Hepatocyte (in vitro differentiated cells): ENCODE results near the gene ZBTB20. TPM values are rescaled to one million over a fixed set of nuclear protein-coding genes. Genes with fewer than 3 reads are reported as not detected.

Experiments used
- DNase-seq: peaks from one replicate; pipeline ENCODE4 v3.0.0-alpha.2; 2016; ENCODE audit warnings: low spot score
- H2AFZ ChIP-seq: fragments of 200-600 bp; sonication (generic); 2 replicates; pipeline ENCODE4 v1.6.0; 2016; ENCODE audit warnings: antibody characterized with exemption, mild to moderate bottlenecking
- H3K27ac ChIP-seq: fragments of 200-600 bp; sonication (generic); 2 replicates; pipeline ENCODE4 v1.5.1; 2016; ENCODE audit warnings: mild to moderate bottlenecking
- H3K27me3 ChIP-seq: fragments of 200-600 bp; sonication (generic); 2 replicates; pipeline ENCODE4 v1.6.1; 2016
- H3K36me3 ChIP-seq: fragments of 200-600 bp; sonication (generic); replicated peaks from 2 replicates; pipeline ENCODE4 v1.5.1; 2016; ENCODE audit warnings: low read depth; ENCODE audit not compliant: insufficient read depth
- H3K4me1 ChIP-seq: fragments of 200-600 bp; sonication (generic); 2 replicates; pipeline ENCODE4 v1.5.1; 2016; ENCODE audit warnings: mild to moderate bottlenecking, moderate library complexity; ENCODE audit not compliant: insufficient read depth
- H3K4me2 ChIP-seq: fragments of 200-600 bp; sonication (generic); 2 replicates; pipeline ENCODE4 v1.6.0; 2016
- H3K4me3 ChIP-seq: fragments of 200-600 bp; sonication (generic); 2 replicates; pipeline ENCODE4 v1.5.1; 2016; ENCODE audit warnings: mild to moderate bottlenecking
- H3K79me2 ChIP-seq: fragments of 200-600 bp; sonication (generic); 2 replicates; pipeline ENCODE4 v1.6.0; 2017; ENCODE audit warnings: mild to moderate bottlenecking
- H3K9me2 ChIP-seq: fragments of 200-600 bp; sonication (generic); replicated peaks from 2 replicates; pipeline ENCODE4 v1.6.0; 2017; ENCODE audit warnings: mild to moderate bottlenecking; ENCODE audit not compliant: insufficient read depth
- H3K9me3 ChIP-seq: fragments of 200-600 bp; sonication (generic); 2 replicates; pipeline ENCODE4 v1.5.1; 2016; ENCODE audit warnings: low read depth, mild to moderate bottlenecking
- H4K20me1 ChIP-seq: fragments of 200-600 bp; sonication (generic); 2 replicates; pipeline ENCODE4 v1.6.0; 2016; ENCODE audit warnings: mild to moderate bottlenecking; ENCODE audit not compliant: insufficient read depth, poor library complexity, severe bottlenecking
- EZH2 ChIP-seq: fragments of 200-600 bp; sonication (generic); IDR thresholded peaks from 2 replicates; pipeline ENCODE4 v1.6.1; 2016; ENCODE audit warnings: antibody characterized with exemption, mild to moderate bottlenecking, borderline replicate concordance
- EZH2phosphoT487 ChIP-seq: fragments of 200-600 bp; sonication (generic); IDR thresholded peaks from one replicate; pipeline ENCODE4 v1.6.1; 2018; ENCODE audit warnings: antibody characterized with exemption, mild to moderate bottlenecking, low read depth, moderate library complexity; ENCODE audit not compliant: unreplicated experiment, severe bottlenecking
- WGBS: methylation state at CpG from one replicate; pipeline ENCODE4 v1.1.6; 2016; ENCODE audit warnings: low lambda C conversion rate; ENCODE audit errors: missing lambda C conversion rate; 5-methylcytosine and 5-hydroxymethylcytosine counted together
- polyA plus RNA-seq: library from polyadenylated mRNA; unstranded; fragments of >200 nt; fragmentation: Nextera tagmentation; extraction: Ambion mirVana; gene quantifications from 2 replicates; pipeline ENCODE4 v1.2.1, GENCODE V29; 2016
- total RNA-seq: library from RNA; depleted of rRNA; stranded (reverse); fragments of >200 nt; gene quantifications from 2 replicates; pipeline ENCODE4 v1.2.3, GENCODE V29; 2014
- TF ChIP-seq, protein P1 (sequence below): fragments of 200-600 bp; sonication (generic); IDR thresholded peaks from 2 replicates; pipeline ENCODE4 v1.5.1; 2016; ENCODE audit warnings: antibody characterized with exemption, mild to moderate bottlenecking; ENCODE audit not compliant: poor library complexity

The ZBTB20 gene
- total and polyA plus RNA-seq, 2 experiments from 2014 or later = 25.8 to 28.0 TPM

- Histone ChIP-seq H3K4me2 (no peak overlapping the region), H3K27me3 (no peaks in the 10 kb centered on the region), H3K79me2 (no peaks in the 10 kb centered on the region), H4K20me1 (no peaks in the 10 kb centered on the region), H3K4me1 (no peaks in the 10 kb centered on the region), H2AFZ (no peak overlapping the region), H3K9me3 (no peaks in the 10 kb centered on the region), H3K36me3 (no peaks in the 10 kb centered on the region), H3K27ac (no peak overlapping the region), H3K9me2 (no peaks in the 10 kb centered on the region), H3K4me3 (no peak overlapping the region)
- TF ChIP-seq EZH2phosphoT487 = no peak
- TF ChIP-seq, protein P1, sequence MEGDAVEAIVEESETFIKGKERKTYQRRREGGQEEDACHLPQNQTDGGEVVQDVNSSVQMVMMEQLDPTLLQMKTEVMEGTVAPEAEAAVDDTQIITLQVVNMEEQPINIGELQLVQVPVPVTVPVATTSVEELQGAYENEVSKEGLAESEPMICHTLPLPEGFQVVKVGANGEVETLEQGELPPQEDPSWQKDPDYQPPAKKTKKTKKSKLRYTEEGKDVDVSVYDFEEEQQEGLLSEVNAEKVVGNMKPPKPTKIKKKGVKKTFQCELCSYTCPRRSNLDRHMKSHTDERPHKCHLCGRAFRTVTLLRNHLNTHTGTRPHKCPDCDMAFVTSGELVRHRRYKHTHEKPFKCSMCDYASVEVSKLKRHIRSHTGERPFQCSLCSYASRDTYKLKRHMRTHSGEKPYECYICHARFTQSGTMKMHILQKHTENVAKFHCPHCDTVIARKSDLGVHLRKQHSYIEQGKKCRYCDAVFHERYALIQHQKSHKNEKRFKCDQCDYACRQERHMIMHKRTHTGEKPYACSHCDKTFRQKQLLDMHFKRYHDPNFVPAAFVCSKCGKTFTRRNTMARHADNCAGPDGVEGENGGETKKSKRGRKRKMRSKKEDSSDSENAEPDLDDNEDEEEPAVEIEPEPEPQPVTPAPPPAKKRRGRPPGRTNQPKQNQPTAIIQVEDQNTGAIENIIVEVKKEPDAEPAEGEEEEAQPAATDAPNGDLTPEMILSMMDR = no peak
- TF ChIP-seq EZH2 = no peak
- DNase-seq = no peak
- 85% methylated on average over 6 of the region's 6 CpGs for WGBS
Measured at GRCh38 chr3:114983248-114983647, 163.8 kb downstream of the ZBTB20 start.

DNA sequence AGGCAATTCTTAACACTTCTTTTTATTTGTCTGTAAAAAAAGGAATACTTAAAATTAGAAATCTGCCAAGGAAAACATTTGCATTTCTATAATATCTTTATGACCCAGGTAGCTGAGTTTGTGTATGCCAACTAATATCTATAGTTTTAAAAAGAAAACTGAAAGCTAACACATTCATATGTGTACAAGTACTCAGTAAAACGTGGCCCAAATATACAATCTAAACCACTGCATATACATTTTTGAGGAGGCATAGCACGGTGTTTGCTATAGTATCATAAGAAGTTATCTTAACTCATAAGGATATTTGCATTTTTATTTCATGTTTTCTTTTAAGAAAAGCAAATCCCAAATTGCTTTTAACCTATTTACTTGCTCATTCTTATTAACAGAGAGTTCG lies 172.7 kb downstream of the ZBTB20 start:
- Histone ChIP-seq H3K27ac (no peak overlapping the region), H3K9me2 (no peaks in the 10 kb centered on the region), H3K79me2 (no peaks in the 10 kb centered on the region), H3K27me3 (no peaks in the 10 kb centered on the region), H4K20me1 (no peaks in the 10 kb centered on the region), H3K4me1 (no peaks in the 10 kb centered on the region), H3K9me3 (no peaks in the 10 kb centered on the region), H2AFZ (no peak overlapping the region), H3K36me3 (no peaks in the 10 kb centered on the region), H3K4me2 (no peak overlapping the region), H3K4me3 (no peak overlapping the region)
- DNase-seq = no peak
- TF ChIP-seq, protein P1 = no peak
- TF ChIP-seq EZH2phosphoT487 (no peak), EZH2 (no peak)
- 89% methylated on average over 3 of the region's 3 CpGs for WGBS

DNA sequence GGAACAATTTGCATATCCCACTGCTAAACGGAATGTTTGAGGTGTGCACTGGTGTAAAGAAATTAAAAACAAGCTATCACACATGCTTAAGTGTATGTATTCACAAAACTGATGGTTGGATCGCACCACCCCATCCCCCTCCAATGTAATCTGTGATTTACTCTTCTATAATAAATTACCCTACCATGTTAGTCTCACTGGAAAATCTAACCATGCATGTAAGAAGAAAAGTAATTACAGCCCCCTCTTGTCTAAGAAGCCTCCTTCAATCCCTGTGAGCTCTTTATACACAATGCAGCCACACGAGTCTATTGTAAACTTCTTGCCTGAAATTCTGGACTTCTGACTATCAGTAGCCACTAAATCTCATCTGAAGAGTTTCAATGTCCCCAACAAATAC lies 173.6 kb downstream of the ZBTB20 start:
- no peaks in the 10 kb centered on the region for H4K20me1 ChIP-seq
- no peaks in the 10 kb centered on the region for H3K9me2 ChIP-seq
- H3K27me3 ChIP-seq = no peaks in the 10 kb centered on the region
- no peak overlapping the region for H3K4me3 ChIP-seq
- no peaks in the 10 kb centered on the region for H3K36me3 ChIP-seq
- no peaks in the 10 kb centered on the region for H3K4me1 ChIP-seq
- TF ChIP-seq EZH2phosphoT487 (no peak), EZH2 (no peak)
- TF ChIP-seq, protein P1 = no peak
- DNase-seq = no peak
- H3K9me3 ChIP-seq = no peaks in the 10 kb centered on the region
- H3K79me2 ChIP-seq = no peaks in the 10 kb centered on the region
- no peak overlapping the region for H3K4me2 ChIP-seq
- H3K27ac ChIP-seq = no peak overlapping the region
- WGBS = 66% methylated on average over 3 of the region's 3 CpGs
- no peak overlapping the region for H2AFZ ChIP-seq

DNA sequence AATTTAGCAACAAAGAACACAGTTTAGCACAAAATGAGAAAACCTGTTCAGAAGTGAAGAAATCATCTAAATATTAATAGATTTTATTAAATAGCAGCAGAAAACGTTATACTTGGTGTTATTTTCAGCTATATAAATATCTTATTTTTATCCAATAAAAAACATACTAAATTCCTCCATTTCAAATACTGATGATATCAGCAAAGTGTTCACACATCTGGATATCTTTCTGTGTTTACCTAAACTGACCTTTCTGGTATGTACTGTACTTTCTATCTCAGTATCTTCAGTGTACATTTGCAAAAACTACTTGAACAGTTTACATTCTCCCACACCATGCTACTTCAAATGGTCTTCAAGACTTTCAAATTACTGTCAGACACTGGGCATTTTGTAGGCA lies 179.9 kb downstream of the ZBTB20 start:
- no peak overlapping the region for H3K4me2 ChIP-seq
- no peak overlapping the region for H3K27ac ChIP-seq
- no peak overlapping the region for H3K4me3 ChIP-seq
- no peak for TF ChIP-seq EZH2
- no peak for TF ChIP-seq EZH2phosphoT487
- TF ChIP-seq, protein P1 = no peak
- H4K20me1 ChIP-seq = no peaks in the 10 kb centered on the region
- no peaks in the 10 kb centered on the region for H3K4me1 ChIP-seq
- no peak for DNase-seq
- H3K79me2 ChIP-seq = no peaks in the 10 kb centered on the region
- no peaks in the 10 kb centered on the region for H3K27me3 ChIP-seq
- no peaks in the 10 kb centered on the region for H3K36me3 ChIP-seq
- WGBS = 54% methylated on average over 1 of the region's 1 CpG
- H2AFZ ChIP-seq = no peak overlapping the region
- no peaks in the 10 kb centered on the region for H3K9me2 ChIP-seq
- H3K9me3 ChIP-seq = no peaks in the 10 kb centered on the region
